Thyroid gland (tissue), 4 donors: ENCODE data around the gene RAB44. TPM values are rescaled to one million over a fixed set of nuclear protein-coding genes. Genes with fewer than 3 reads are reported as not detected.

Source experiments
- DNase-seq, 2 donors: peaks; one replicate each; pipeline ENCODE4 v3.0.0-alpha.2; 2019
- H3K27ac ChIP-seq, 3 donors: fragments of 200-600 bp; sonication (generic); 1 replicate in 2 of 3; 2 replicates in 1 of 3; pipeline ENCODE4 v1.5.1; 2016 to 2019; ENCODE audit warnings: mild to moderate bottlenecking in 1 of 3, moderate library complexity in 1 of 3
- H3K27me3 ChIP-seq: fragments of 200-600 bp; sonication (generic); one replicate; pipeline ENCODE4 v1.5.1; 2019
- H3K36me3 ChIP-seq, 2 donors: fragments of 200-600 bp; sonication (generic); one replicate each; pipeline ENCODE4 v1.5.1; 2016 to 2019
- H3K4me1 ChIP-seq, 2 donors: fragments of 200-600 bp; sonication (generic); one replicate each; pipeline ENCODE4 v1.5.1; 2017 to 2019
- H3K4me3 ChIP-seq, 3 donors: fragments of 200-600 bp; sonication (generic); replicated peaks in 1 of 3; 1 replicate in 2 of 3; 2 replicates in 1 of 3; pipeline ENCODE4 v1.5.1; 2016; ENCODE audit warnings: mild to moderate bottlenecking in 1 of 3
- H3K9me3 ChIP-seq: fragments of 200-600 bp; sonication (generic); one replicate; pipeline ENCODE4 v1.5.1; 2017
- CTCF ChIP-seq, 6 experiments: fragments of 200-600 bp in 3 of 6; fragments of 450-650 bp in 3 of 6; sonication (generic) in 3 of 6; IDR thresholded peaks; one replicate each; pipeline ENCODE4 v1.5.1; 2016 to 2019; ENCODE audit warnings: antibody characterized with exemption in 6 of 6, mild to moderate bottlenecking in 2 of 6, inconsistent platforms in 1 of 6, moderate library complexity in 1 of 6
- POLR2A ChIP-seq, 2 donors: fragments of 450-650 bp; IDR thresholded peaks; one replicate each; pipeline ENCODE4 v1.6.1; 2017; ENCODE audit warnings: antibody characterized with exemption in 2 of 2, mild to moderate bottlenecking in 2 of 2, moderate library complexity in 1 of 2
- WGBS, 2 donors: methylation state at CpG; one replicate each; pipeline ENCODE4 v1.1.5; 2017; 5-methylcytosine and 5-hydroxymethylcytosine counted together
- intact Hi-C: fragments of 100-400 bp; cut with DNase I; formaldehyde crosslinking; loops from one replicate; pipeline ENCODE4 v1.15.1; 2023
- total RNA-seq, 4 donors: library from RNA; depleted of rRNA; stranded (reverse); fragments of >200 nt; gene quantifications; one replicate each; pipeline ENCODE4 v1.2.3, GENCODE V29; 2016

The RAB44 gene
- total RNA-seq, 4 donors from 2014 or later = 0.11 TPM; not detected in 3

DNA sequence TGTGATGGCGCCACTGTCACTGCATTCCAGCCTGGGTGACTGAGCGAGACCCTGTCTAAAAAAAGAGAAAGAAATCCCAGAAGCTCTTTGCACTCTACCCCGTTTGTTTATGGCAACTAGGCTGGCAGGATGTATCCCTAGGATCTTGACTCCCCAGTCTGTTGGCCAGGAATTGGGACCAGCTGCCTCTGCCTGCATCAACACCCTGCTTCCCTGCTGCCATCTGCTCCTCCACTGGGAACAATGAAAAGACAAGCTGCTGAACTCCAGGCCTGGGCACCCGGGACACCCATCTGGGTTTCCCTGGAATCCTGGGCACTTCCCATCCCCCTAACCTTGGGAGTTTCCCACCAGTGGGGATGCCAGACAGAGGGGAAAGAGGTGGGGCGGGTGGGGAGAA lies 76.7 kb downstream of the RAB44 start:
- Histone ChIP-seq H3K36me3 (no peaks in the 10 kb centered on the region), H3K9me3 (no peaks in the 10 kb centered on the region), H3K27ac (no peak overlapping the region), H3K4me3 (no peak overlapping the region), H3K4me1 (no peaks in the 10 kb centered on the region), H3K27me3 (no peaks in the 10 kb centered on the region)
- DNase-seq = no peak
- no peak for TF ChIP-seq CTCF (IDR thresholded peaks at IDR 0.05)
- no peak for TF ChIP-seq POLR2A (IDR thresholded peaks at IDR 0.05)
- 87 to 90% methylated on average over 5 of the region's 5 CpGs for WGBS, 2 donors
- intact Hi-C loops = no loop called here

DNA sequence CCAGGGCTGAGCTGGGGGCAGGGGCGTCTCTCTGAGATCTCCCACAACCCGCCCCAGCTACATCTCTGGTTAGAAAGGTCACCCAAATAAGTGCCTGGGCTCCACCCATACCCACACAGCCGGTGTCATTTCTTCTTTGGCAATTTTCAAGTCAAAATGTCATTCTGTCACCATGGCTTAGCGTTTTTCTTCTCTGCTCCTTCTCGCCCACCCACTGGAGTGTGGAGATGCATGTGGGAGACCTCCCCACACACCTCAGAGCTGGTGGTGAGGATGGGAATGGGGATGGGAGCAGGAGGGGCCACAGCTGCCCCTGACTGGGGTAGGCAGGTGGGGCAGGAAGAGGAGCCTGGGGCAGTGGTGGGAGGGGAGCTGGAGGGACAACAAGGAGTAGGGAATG lies 78.5 kb downstream of the RAB44 start:
- Histone ChIP-seq H3K9me3 (no peaks in the 10 kb centered on the region), H3K4me3 (no peak overlapping the region), H3K36me3 (no peaks in the 10 kb centered on the region), H3K27me3 (no peaks in the 10 kb centered on the region), H3K4me1 (no peaks in the 10 kb centered on the region), H3K27ac (no peak overlapping the region)
- TF ChIP-seq POLR2A (IDR thresholded peaks at IDR 0.05) = no peak
- TF ChIP-seq CTCF (IDR thresholded peaks at IDR 0.05) = no peak
- DNase-seq = no peak
- intact Hi-C loops = no loop called here
- 87 to 90% methylated on average over 5 of the region's 5 CpGs for WGBS, 2 donors

DNA sequence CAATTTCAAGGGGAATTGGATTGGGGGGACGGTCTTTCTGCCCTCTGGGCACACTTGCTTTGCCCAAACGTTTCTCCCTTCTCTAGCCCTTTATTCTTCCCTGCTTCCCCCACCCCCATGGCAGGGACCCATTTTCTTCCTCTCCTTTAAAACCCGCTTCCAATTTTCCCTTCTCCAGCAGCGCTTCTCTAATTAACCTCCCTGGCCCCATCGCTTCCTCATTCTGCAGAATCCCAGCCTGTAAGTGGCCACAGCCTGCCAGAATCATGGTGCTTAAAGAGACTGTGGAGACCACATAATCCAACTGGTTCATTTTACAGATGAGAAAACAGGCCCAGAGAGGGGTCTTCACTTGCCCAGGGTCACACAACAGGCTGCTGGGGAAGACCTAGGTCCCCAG lies 80.2 kb downstream of the RAB44 start:
- intact Hi-C loops = no loop called here
- TF ChIP-seq CTCF (IDR thresholded peaks at IDR 0.05) (no peak), POLR2A (IDR thresholded peaks at IDR 0.05) (no peak)
- Histone ChIP-seq H3K36me3 (no peaks in the 10 kb centered on the region), H3K27ac (no peak overlapping the region), H3K9me3 (no peaks in the 10 kb centered on the region), H3K27me3 (no peaks in the 10 kb centered on the region), H3K4me1 (no peaks in the 10 kb centered on the region), H3K4me3 (no peak overlapping the region)
- DNase-seq = no peak
- WGBS, 2 donors = 72 to 80% methylated on average over 5 of the region's 5 CpGs

DNA sequence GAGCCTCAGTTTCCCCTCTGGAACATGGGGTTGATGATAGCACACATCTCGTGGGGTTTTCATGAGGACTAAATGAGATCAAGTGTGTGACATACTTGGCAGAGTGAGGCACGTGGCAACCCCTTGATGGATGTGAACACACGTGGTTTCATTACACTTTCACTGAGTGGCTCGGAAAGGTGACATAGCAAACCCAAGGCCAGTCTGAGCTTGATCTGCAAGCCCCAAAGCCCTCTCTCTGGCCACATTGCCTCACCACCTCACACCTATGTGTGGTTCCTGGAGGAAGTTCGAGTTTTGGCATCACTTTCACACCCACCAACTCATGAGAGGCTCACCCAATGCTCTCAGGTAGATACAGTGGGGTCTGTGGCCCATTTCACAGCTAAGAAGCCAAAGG lies 81.6 kb downstream of the RAB44 start:
- H3K4me1 ChIP-seq = no peaks in the 10 kb centered on the region
- H3K9me3 ChIP-seq = no peaks in the 10 kb centered on the region
- no peak overlapping the region for H3K27ac ChIP-seq
- TF ChIP-seq POLR2A (IDR thresholded peaks at IDR 0.05) = no peak
- no peak for TF ChIP-seq CTCF (IDR thresholded peaks at IDR 0.05)
- H3K27me3 ChIP-seq = no peaks in the 10 kb centered on the region
- no peak for DNase-seq
- H3K4me3 ChIP-seq = no peak overlapping the region
- intact Hi-C loops = no loop called here
- no peaks in the 10 kb centered on the region for H3K36me3 ChIP-seq
- 80 to 92% methylated on average over 5 of the region's 5 CpGs for WGBS, 2 donors

- Histone ChIP-seq H3K4me1 (no peaks in the 10 kb centered on the region), H3K27ac (no peak overlapping the region), H3K27me3 (no peaks in the 10 kb centered on the region), H3K9me3 (no peaks in the 10 kb centered on the region), H3K4me3 (no peak overlapping the region), H3K36me3 (no peaks in the 10 kb centered on the region)
- no peak for DNase-seq
- intact Hi-C loops = no loop called here
- TF ChIP-seq CTCF (IDR thresholded peaks at IDR 0.05) = no peak
- no peak for TF ChIP-seq POLR2A (IDR thresholded peaks at IDR 0.05)
- 61 to 63% methylated on average over 11 of the region's 11 CpGs for WGBS, 2 donors
Observed at GRCh38 chr6:36780442-36781177, 83.0 kb downstream of the RAB44 start.
